ENCODE results near the gene TMC2. TPM values are rescaled to one million over a fixed set of nuclear protein-coding genes. Genes with fewer than 3 reads are reported as not detected.

TMC2 gene
- polyA plus RNA-seq, 3 donors, result not detected

- H3K9me3 Mint-ChIP-seq, result no peaks in the 10 kb centered on the region
- H3K79me2 ChIP-seq (ENCODE audit: insufficient read depth, low read length), result peaks cover 54% of the 10 kb centered on the region
Measured at GRCh38 chr20:2652724-2653555, 116.6 kb downstream of the TMC2 start.

More at GRCh38 chr20:2652724-2653555, 116.6 kb downstream of the TMC2 start:
- Histone ChIP-seq H2AFZ (ENCODE audit: insufficient read depth, low read depth, low read length, poor library complexity, severe bottlenecking) (peak overlapping the region; percentile 95), H3K36me3 (replicated peaks in 1 of 2; ENCODE audit: control insufficient read depth in 1 of 2, insufficient read depth in 2 of 2, low read length in 2 of 2) (peaks cover 39 to 42% of the 10 kb centered on the region in 2 donors), H3K27ac (ENCODE audit: low read depth in 1 of 2, low read length in 2 of 2) (peak overlapping the region in 1 of 2 donors; percentile 69), H3K27me3 (ENCODE audit: control insufficient read depth in 2 of 2, insufficient read depth in 2 of 2, low read length in 2 of 2) (no peaks in the 10 kb centered on the region), H3K4me1 (ENCODE audit: control insufficient read depth in 1 of 2, insufficient read depth in 2 of 2, low read length in 2 of 2) (peaks cover 17 to 33% of the 10 kb centered on the region in 2 donors), H3K9ac (ENCODE audit: insufficient read depth, low read length, poor library complexity, severe bottlenecking) (peak overlapping the region; percentile 71), H4K20me1 (ENCODE audit: insufficient read depth, low read length) (peaks cover 38% of the 10 kb centered on the region), H3K4me2 (replicated peaks; ENCODE audit: extremely low read depth, low read length, poor library complexity, severe bottlenecking) (peak overlapping the region; percentile 91), H3K4me3 (replicated peaks in 1 of 3; ENCODE audit: low read depth in 2 of 3, low read length in 3 of 3) (peak overlapping the region; percentile 85 to 98 (median 89)), H3K9me3 (replicated peaks in 1 of 2; ENCODE audit: control insufficient read depth in 1 of 2, insufficient read depth in 1 of 2, low read length in 2 of 2) (no peaks in the 10 kb centered on the region)
- Mint-ChIP-seq H3K36me3 (peaks cover 39 to 43% of the 10 kb centered on the region in 2 donors), H3K4me1 (peaks cover 20% of the 10 kb centered on the region), H3K27me3 (ENCODE audit: low read depth in 3 of 3) (no peaks in the 10 kb centered on the region), H3K4me3 (peak overlapping the region; percentile 88 to 95), H3K27ac (peak overlapping the region; percentile 65 to 95 (median 84))
- WGBS (ENCODE audit: insufficient coverage), result under 1% methylated on average over 49 of the region's 56 CpGs
- intact Hi-C loops (cut with micrococcal nuclease), result loop anchor here in 1 of 2 donors (5.0 kb wide), 1 partner anchor 551 kb away; the partner anchor contains the start of gene STK35
- DNase-seq, result no peak
- TF ChIP-seq CTCF (IDR thresholded peaks at IDR 0.05), result no peak
